Activated CD8-positive, alpha-beta memory T cell treated with anti-CD3 and anti-CD28 coated beads for 36 hours (primary cell): Measurements from ENCODE around the gene TUBGCP2. TPM values are rescaled to one million over a fixed set of nuclear protein-coding genes. Genes with fewer than 3 reads are reported as not detected.

Source experiments
- CTCF ChIA-PET: fragments of 350-600 bp; sonication (Branson Sonifier 250); formaldehyde crosslinking; loops from one replicate; lab custom pipeline; 2021; ENCODE audit warnings: antibody characterized with exemption; lab: Charles Lee
- POLR2A ChIA-PET: fragments of 350-600 bp; sonication (Branson Sonifier 250); formaldehyde crosslinking; loops from one replicate; lab custom pipeline; 2021; ENCODE audit warnings: antibody characterized with exemption; lab: Charles Lee
- total RNA-seq, 2 experiments: library from RNA; stranded (reverse); gene quantifications; one replicate each; pipeline ENCODE4 v1.2.3, GENCODE V29; 2021

TUBGCP2 gene
- total RNA-seq, 2 experiments from 2014 or later: 59.3 to 69.1 TPM

DNA sequence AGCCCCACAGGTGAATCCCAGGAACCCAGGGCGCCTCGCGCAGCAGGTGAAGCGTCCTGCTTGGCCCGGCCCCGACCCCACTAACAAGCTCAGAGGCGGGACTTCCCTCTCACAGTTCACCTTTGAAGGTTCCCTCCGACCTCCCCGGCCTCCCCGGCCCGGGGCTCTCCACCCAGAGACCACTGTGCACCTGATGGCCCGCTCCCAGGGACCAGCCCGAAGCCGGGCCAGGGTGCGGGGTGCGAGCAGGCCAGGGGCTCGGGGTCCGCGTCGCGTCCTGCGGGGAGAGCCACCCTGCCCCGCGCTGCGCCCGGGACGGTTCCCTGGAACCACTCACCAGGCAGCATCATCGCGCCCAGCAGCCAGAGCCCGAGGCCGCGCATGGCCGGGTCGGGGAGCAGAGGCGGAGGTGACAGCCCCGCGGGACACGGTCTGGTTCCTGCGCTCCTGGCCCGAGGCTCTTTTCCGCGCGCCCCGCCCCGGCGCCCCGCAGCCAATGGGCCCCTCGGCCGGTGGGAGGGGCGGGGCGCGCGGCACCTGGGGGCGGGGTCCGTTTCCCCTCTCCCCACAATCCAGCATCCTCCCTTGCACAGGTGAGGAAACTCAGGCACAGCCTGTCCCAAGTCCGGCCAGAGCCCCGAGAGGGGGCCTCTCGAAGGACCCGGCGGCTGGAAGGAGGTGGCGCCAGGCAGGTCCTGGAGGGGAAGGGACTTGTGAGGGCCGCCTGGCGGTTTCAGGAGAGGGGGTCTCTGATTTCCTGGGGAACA is 32.1 kb downstream of the TUBGCP2 start, which contains the start of gene ADAM8:
ADAM8 (minus strand) TSS at position 434 of the 767 bp plus-strand sequence; CDS start at position 383, 51 bp downstream.
- ChIA-PET POLR2A (interaction anchor here (0.6 to 7.8 kb wide), 2 partner anchors 16 to 136 kb away, joined by 3 to 111 read pairs; no protein-coding TSS in a partner anchor), CTCF (interaction anchor here (1.5 to 3.0 kb wide), 4 partner anchors 13 to 115 kb away, joined by 4 to 25 read pairs (median 8); no protein-coding TSS in a partner anchor)

- POLR2A ChIA-PET: interaction anchor here (7.8 kb wide), 1 partner anchor 15 kb away, joined by 111 read pairs; no protein-coding TSS in a partner anchor
- CTCF ChIA-PET: interaction anchor here (0.6 to 3.0 kb wide), 8 partner anchors 9 to 115 kb away, joined by 3 to 25 read pairs (median 4); no protein-coding TSS in a partner anchor
Observed at GRCh38 chr10:133276100-133276434, 32.6 kb downstream of the TUBGCP2 start.

GRCh38 chr10:133275684-133276092 is 33.0 kb downstream of the TUBGCP2 start:
- ChIA-PET POLR2A (interaction anchor here (0.8 to 7.8 kb wide), 2 partner anchors 15 to 30 kb away, joined by 3 to 111 read pairs; no protein-coding TSS in a partner anchor), CTCF (interaction anchor here (0.6 to 3.0 kb wide), 11 partner anchors 9 to 132 kb away, joined by 3 to 25 read pairs (median 4); no protein-coding TSS in a partner anchor)

GRCh38 chr10:133274751-133275683 is 33.7 kb downstream of the TUBGCP2 start:
- ChIA-PET POLR2A (interaction anchor here (0.7 to 7.8 kb wide), 3 partner anchors 14 to 54 kb away, joined by 3 to 111 read pairs (median 3); no protein-coding TSS in a partner anchor), CTCF (interaction anchor here (0.6 to 3.0 kb wide), 10 partner anchors 8 to 132 kb away, joined by 3 to 25 read pairs (median 4); no protein-coding TSS in a partner anchor)

- ChIA-PET POLR2A (interaction anchor here (7.8 kb wide), 1 partner anchor 13 kb away, joined by 111 read pairs; no protein-coding TSS in a partner anchor), CTCF (no interaction called here)
Observed at GRCh38 chr10:133273534-133274143, 35.0 kb downstream of the TUBGCP2 start.

DNA sequence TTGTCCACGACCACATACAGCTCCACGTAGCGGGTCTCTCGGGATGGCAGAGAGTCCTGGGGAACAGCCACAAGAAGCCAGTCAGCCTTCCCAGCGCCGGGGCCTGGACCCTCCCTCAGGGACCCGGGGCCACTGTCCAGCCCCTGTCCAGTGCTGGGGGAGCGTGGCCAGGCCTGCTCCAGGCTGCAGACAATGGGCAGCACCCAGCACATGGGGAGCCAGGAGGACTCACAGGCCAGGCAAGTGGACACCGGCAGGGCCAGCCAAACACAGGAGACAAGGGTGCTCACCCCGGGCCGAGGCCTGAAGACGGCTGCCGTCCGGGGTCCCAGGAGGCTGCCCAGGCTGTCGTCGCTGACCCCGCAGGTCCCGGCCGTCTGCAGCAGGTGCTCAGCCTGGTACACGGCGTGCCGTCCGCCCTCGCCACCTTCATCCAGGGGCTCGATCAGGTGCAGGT is 35.7 kb downstream of the TUBGCP2 start:
- CTCF ChIA-PET: no interaction called here
- POLR2A ChIA-PET: interaction anchor here (7.8 kb wide), 1 partner anchor 12 kb away, joined by 111 read pairs; no protein-coding TSS in a partner anchor

- POLR2A ChIA-PET: interaction anchor here (7.8 kb wide), 1 partner anchor 11 kb away, joined by 111 read pairs; no protein-coding TSS in a partner anchor
- CTCF ChIA-PET: no interaction called here
Observed at GRCh38 chr10:133272301-133272963, 36.2 kb downstream of the TUBGCP2 start.

- ChIA-PET POLR2A (interaction anchor here (7.8 kb wide), 1 partner anchor 11 kb away, joined by 111 read pairs; no protein-coding TSS in a partner anchor), CTCF (no interaction called here)
Observed at GRCh38 chr10:133271521-133272300, 37.0 kb downstream of the TUBGCP2 start.

DNA sequence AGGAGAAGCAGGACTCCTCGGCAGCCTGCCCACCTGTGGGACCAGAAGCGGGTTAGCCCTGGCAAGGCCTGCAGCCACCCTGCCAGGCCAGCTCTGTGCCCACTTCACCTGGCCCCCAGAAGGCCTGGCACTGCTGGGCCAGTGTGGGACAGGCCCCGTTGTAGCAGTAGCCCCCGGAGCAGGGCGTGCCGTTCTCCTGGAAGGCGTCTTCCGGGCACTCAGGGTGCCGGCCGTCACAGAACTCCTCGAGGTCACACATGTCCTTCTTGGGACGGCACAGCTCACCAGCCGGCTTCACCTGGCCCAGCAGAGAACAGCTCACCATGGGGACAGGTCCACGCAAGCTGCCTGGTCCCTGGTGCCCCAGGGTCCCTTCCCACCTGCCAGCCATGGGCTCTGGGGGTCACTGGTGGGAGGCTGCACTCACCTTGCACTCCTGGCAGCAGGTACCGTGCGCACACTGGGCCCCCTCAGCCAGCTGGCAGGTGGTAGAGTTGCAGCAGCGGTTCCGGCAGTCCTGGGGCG is 37.8 kb downstream of the TUBGCP2 start:
- ChIA-PET POLR2A (no interaction called here), CTCF (interaction anchor here (0.6 kb wide), 1 partner anchor 54 kb away, joined by 4 read pairs; no protein-coding TSS in a partner anchor)

- POLR2A ChIA-PET: no interaction called here
- CTCF ChIA-PET: no interaction called here
Observed at GRCh38 chr10:133270204-133270603, 38.5 kb downstream of the TUBGCP2 start.

DNA sequence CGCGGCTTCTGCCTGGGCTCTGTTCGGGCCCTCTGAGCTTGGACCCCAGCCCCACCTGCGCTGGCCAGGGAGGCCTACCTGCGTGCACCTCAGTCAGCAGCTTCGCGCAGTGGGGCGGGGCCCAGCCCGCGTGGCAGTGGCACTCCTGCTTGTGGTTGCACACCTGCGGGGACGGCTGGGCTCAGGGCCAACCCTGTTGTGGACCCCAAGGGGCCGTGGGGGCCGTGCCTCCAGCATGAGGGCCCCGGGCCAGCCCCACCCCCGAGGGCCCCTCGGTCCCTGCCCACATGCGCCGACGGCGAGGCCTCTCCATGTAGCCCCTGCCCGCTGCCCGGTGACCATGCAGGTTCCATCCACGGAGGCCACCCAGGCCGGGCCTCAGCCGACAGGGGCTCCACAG is 39.3 kb downstream of the TUBGCP2 start:
- ChIA-PET CTCF (interaction anchor here (1.3 kb wide), 1 partner anchor 38 kb away, joined by 3 read pairs; no protein-coding TSS in a partner anchor), POLR2A (no interaction called here)

DNA sequence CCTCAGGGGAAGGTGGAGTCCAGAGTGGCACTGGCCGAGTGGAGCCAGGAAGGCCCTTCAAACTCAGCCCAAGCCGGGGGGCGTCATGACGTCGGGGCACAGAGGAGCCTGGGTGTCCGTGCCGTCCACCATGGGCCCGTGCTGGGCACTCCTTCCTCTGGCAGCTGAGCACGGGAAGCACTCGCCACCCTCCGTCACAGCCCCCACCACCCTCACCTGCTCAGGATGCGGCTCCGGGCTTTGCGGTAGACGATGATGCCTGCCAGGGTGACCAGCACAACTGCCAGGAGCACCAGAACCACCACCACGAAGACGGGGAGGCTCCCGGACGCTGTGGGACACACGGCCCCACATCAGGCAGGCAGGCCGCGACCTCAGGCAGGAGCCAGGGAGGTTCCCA is 40.1 kb downstream of the TUBGCP2 start:
- ChIA-PET CTCF (interaction anchor here (1.3 kb wide), 1 partner anchor 39 kb away, joined by 3 read pairs; no protein-coding TSS in a partner anchor), POLR2A (no interaction called here)

DNA sequence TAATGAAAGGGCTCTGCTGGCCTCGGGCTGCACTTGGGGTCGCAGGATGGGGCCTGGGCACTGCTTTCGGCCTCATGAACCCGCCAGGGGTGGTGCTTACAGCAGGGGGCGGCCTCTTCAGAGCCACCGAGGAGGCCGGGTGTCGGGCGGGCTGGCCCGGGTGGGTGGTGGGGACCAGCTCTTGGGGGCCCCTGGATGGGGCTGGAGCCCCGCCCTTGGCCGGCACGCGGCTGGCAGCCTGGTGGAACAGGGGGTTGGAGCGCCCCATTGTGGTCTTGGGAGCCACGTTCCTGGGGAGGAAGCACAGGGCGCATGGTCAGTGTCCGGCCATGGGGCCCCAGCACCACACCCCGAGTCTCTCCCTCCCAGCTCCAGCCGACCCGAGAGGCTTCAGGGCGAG is 40.8 kb downstream of the TUBGCP2 start:
- ChIA-PET POLR2A (interaction anchor here (0.9 kb wide), 1 partner anchor 155 kb away, joined by 3 read pairs; no protein-coding TSS in a partner anchor), CTCF (interaction anchor here (1.3 kb wide), 1 partner anchor 40 kb away, joined by 3 read pairs; no protein-coding TSS in a partner anchor)

- POLR2A ChIA-PET: interaction anchor here (0.9 kb wide), 1 partner anchor 156 kb away, joined by 3 read pairs; no protein-coding TSS in a partner anchor
- CTCF ChIA-PET: interaction anchor here (1.0 kb wide), 1 partner anchor 8 kb away, joined by 3 read pairs; no protein-coding TSS in a partner anchor
Observed at GRCh38 chr10:133267293-133267692, 41.4 kb downstream of the TUBGCP2 start.

DNA sequence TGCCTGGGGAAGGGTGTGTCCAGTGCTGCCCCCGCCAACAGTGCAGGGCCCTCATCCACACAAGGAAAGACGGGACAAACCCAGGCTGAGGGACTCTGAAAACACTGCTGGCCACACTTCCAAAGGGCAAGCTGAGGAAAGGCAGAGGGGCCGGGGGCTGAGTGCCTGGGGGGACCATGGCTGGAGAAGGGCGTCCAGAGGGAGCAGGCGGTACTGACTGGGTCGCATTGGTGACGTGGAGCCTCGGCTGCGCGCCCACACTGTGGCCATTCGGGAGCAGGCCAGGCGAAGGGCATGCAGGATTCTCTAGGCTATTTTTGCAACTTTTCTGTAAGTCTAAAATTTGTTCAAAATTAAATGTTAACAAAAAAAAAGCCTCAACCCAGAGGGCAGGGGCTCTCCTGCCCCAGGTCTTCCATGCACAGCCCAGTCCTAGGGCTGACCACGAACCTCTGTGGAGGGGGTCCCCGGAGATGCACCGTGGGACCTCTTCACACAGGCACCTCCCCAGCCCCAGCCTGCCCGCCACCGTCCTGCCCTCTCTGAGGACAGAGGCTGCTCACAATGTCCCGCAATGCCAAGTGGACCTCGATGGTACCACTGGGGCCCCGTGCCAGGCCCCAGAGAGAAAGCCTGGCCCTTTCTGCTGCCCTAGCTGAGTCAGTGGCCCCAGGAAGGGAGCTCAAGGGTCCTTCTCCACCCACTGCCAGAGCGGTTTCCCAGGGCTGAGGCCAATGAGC is 42.4 kb downstream of the TUBGCP2 start:
- POLR2A ChIA-PET: no interaction called here
- CTCF ChIA-PET: interaction anchor here (1.0 kb wide), 1 partner anchor 9 kb away, joined by 3 read pairs; no protein-coding TSS in a partner anchor
